Occipital lobe (tissue), 2 donors: ENCODE measurements around the gene SUSD6. TPM values are rescaled to one million over a fixed set of nuclear protein-coding genes. Genes with fewer than 3 reads are reported as not detected.

Experiments used
- DNase-seq: peaks from one replicate; lab custom pipeline; 2025; lab: John Stamatoyannopoulos, UW
- total RNA-seq: library from RNA; depleted of rRNA; stranded (reverse); fragments of >200 nt; gene quantifications from one replicate; pipeline ENCODE4 v1.2.3, GENCODE V29; 2014

The SUSD6 gene
- total RNA-seq, 1 donor from 2014 or later: 6.1 TPM

DNA sequence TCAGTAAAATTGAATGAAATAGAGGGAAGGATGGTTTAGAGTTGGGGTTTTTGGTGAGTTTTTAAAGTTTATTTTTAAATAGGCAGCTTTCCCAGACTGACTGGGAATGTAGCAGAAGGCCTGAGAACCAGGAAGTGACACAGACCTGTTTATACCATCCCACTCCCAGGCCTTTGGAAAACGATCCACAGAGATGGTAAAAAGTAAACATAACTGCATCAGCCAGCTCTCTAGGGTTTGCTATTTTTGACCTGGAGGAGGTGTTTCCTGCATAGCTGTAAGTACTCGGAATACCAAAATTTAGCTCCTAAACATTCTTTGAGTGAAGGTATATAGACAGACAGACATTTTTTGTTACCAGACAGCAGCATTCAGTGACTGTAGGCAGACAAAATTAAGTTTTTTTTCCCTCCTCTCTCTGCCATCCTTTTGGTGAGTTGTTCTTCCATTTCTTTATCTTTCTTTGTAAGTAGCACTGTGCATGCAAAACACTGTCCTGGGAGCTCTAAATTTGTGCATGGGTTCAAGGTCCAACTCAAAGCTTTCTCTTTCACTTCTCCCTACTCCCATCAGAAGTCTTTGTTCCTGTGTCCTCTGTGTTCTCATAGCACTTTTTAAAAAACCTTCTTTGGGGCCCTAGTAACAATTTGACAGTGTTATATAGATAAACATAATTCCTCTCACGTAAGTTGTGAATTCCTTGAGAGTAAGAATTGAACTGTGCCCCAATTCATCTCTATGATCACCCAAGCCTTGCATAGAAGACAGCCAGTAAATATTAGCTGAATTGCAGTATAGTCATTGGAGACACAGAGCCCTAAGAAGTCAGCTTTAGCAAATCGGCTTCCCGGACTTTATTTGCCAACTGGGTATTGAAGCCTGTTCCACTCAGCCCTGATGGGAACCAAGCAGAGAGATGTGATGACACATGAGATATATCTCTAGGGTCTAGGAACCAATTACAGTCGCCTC lies 37.4 kb downstream of the SUSD6 start:
- DNase-seq: no peak

DNA sequence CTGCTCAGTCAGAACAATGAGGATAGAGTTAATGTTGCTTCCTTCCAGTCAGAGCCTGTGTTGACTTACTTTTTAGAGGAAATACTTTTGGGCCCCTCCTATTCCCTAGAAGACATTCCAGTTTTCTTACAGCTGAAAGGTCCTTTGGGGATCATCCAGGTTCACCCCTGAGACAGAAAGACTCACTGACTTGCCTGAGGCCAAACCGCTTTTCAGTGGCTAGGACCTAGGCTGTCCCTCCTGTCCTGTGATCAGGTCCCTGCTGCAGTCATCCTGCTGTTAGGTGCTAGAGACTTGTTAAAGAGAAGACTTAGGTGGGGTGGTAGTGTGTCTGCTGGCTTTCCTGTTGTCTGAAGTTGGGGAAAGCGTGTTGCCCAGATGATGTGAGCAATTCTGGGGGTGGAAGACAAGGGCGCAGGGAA lies 39.6 kb downstream of the SUSD6 start:
- no peak for DNase-seq

DNA sequence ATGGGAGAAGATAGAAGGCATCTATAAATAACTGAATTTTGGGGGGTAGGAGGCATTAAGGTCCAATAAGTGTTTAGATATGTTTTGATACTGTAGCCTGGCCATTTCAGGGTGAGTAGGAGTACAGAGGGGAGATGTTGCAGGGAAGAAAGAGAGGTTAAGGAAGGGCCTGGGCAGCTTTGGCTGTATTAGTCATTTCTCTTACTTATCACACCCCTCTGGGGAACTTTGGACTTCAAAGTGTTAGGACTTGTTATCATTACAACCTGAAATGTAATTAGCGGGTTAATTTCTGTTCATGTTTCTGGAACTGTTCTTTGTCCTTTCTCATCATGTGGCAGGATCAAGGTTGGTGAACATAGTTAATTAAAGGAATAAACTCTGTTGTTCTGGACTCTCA lies 40.3 kb downstream of the SUSD6 start:
- no peak for DNase-seq

DNA sequence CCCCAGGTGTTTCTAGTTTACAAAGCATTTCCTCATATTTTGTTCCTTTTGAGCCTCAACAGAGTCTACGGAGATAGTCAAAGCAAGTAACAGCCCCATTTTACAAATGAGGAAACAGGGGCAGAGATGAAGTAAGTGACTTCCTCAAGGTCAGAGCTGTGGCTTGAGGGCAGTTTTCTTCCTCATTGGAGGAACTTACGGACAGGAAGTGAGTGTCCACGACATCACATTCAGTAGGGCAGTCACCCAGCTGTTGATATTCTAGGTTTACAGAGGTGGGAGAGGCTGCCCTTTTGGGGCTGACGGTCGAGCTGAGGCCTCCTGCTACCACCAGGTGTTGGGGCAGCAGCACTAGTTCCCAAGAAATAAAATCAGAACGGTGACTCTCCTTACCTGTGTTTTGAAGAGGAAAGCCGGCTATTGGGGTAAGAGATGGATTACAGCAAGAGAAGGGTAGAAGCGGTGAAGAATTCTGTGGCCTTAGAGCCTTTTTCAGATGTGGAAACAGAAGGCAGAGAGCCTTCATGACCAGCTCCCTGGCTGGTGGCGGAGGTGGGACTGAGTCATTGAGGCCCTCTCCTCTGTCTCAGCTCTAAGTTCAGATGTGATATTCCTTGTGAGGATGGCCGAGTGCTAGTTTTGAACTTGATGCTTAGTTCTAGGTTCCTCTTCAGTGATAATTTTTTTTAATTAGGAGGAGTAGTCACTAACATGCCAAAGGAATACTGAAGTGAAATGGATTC lies 41.7 kb downstream of the SUSD6 start:
- no peak for DNase-seq

DNA sequence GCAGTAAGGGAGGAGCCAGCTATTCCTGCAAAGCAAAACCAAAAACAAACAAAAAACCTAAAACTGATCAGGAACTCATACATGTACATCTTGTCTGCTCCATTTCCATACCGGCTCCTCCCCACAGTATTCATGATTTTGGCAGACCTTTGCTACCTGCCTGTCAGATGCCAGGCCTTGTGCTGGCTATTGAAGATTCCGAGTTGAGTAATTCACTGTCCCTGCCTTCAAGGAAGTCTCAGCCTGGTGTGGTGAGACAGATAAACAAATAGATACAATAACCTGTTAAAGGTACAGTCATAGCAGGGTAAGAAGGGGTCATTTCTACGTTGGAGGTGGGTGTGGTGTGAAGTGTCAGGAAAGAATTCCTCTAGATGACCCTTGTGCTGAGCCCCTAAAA lies 42.7 kb downstream of the SUSD6 start:
- no peak for DNase-seq

DNA sequence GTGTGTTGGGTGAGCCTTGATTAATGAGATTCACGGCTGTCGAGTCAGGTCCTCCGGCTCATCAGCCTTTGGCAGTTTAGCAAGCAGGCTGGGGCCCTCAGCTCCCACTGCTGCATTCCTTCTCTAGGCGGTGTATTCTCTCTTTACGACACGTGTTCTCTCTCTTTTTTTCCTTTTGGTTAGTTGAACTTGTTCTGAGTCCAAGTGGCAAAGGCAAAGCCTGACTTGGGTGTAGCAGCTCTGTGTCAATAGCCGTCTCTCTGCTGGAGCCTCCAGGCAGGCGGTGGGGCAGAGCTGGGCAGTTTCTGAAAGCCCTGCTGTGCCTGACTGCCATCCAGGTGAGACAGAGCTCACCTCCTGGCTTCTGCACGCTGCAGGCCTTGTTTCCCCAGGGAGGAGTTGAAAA lies 46.6 kb downstream of the SUSD6 start:
- no peak for DNase-seq

DNA sequence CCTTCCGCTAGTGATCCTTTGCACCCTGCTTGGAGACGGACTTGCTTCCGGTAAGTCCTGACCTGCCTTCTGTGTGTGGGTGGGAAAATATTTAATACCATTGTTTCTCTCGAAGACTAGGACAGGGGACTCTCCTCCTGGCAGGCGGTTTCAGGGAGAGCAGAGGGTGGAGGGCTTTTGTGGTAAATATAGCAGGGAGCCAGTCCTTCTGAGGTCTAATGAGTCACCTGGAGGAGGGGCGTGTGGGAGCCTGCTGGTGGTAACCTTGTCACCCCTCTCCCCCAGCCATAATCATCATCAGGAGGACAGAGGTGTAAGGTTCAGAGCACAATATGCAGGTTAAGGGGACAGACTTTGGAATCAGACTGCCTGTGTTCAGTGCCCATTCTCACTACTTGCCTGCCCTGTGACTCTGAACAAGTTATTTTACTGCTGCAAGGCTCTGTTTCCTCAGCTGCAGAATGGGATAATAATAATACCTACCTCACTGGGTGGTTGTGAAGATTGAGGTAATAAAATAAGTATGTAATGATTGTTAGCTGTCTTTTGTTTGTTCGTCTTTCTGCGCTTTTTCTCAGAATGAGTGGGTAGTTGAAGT lies 47.4 kb downstream of the SUSD6 start:
- no peak for DNase-seq

DNA sequence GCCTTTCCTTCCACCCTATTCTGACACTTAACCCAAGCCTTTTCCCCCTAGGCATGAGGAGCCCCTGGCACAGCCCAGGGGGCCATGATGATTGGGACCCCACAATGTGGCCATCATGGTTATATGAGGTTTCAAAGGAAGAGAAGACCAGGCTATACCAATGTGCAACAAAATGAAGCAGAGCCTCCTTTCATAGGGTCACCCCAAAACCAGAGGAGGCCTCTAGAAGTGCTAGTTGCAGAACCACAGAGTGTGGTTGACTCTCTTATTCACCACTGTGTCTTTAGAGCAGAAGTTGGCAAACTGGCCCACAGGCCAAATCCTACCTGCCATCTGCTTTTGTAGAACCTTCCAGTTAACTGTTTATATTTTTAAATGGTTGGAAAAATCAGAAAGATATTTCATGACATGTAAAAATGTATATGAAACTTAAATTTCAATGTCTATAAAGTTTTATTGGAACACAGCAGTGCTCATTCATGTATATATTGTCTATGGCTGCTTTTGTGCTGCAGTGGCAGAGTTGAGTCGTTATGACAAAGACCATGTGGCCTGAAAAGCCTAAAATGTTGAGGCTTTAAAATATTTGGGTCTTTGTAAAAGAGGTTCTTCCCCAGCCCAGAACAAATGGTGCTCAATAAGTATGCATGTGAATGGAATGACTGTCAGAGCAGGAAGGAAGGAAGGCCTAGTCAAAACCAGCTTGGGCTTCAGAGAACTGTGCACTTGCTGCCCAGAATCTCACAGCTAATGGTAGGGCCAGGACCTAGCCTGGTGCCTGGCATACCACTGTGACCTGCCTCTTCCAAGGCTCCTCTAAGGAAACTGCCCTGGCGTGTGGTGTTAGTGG lies 49.2 kb downstream of the SUSD6 start:
- DNase-seq: no peak

DNA sequence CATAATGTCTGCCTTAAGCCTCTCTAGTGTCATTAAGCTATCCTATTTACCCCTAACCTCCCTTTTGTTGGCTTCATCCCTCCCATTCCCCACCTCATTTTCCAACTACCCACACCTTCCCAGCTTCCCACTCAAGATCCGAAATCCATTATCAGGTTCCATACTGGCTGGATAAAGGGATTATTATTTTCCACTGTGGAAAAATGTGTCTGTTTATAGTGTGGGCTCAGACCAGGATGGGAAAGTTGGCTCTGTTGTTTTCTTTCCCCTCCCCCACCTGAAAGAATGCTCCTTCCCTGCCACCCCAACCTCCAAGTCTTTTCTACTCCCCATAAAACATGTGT lies 49.8 kb downstream of the SUSD6 start:
- DNase-seq: no peak

DNA sequence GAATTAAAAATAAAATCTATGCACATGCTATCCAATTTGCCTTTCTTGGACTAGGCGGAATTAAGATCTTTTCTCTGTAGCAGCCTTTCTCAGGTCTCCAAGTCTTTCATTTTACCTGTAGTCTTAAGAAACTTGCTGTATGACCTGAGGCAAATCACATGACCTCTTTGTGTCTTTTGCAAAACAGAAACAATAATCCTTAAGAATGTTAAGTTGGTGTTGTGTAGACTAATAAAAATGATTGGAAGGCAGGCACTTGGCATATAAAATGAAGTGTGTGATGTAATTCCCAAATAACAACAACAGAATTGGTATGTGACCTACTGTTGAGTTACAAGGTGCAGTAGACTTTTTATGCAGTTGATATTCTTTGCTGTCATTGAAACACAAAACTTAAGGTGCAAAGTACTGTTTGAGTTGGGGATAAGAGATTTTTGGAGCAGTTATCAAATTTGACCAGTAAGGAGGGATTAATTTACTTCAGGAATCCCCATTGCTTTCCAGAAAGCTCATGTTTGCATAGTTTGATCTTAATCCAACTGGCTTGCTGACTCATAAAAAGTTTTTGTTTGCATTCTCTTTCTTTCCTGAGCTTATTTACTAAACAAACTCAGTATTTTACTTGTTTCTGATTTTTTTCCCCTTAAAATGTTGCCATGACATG lies 51.4 kb downstream of the SUSD6 start:
- DNase-seq: no peak

DNA sequence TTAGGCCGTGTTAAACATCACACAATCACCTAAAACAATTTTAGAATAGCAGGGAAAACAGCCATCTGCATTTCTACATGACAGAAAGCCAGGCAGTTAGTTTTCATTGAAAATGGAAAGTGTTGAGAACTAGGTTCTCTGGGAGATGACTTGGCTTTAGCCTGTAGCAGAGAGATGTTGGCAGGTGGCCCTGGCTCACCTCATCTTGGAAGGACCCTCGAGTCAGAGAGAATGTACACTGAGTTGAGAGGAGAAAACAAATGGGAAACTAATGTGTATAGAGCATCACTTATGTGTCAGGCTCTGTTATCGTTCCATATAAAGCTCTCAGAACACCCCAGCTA lies 51.9 kb downstream of the SUSD6 start:
- no peak for DNase-seq

DNA sequence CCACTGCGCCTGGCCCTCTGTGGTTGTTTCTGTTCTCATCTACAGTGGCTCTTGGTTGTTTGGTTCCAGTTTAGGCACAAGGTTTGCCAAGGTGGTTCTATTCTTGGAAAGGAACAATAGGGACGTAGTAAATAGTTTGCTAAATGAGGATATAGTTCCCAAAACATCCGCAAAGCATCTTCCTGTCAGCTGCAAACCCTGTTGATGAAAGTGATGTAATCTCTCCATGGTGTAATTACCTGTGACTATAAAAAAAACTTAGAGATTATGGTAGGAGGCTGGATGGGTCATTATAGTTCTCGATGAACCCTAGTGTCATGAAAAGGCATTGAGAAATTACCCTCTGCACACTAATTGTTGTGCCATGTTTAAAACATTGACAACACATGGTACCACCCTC lies 52.9 kb downstream of the SUSD6 start:
- DNase-seq: no peak

DNA sequence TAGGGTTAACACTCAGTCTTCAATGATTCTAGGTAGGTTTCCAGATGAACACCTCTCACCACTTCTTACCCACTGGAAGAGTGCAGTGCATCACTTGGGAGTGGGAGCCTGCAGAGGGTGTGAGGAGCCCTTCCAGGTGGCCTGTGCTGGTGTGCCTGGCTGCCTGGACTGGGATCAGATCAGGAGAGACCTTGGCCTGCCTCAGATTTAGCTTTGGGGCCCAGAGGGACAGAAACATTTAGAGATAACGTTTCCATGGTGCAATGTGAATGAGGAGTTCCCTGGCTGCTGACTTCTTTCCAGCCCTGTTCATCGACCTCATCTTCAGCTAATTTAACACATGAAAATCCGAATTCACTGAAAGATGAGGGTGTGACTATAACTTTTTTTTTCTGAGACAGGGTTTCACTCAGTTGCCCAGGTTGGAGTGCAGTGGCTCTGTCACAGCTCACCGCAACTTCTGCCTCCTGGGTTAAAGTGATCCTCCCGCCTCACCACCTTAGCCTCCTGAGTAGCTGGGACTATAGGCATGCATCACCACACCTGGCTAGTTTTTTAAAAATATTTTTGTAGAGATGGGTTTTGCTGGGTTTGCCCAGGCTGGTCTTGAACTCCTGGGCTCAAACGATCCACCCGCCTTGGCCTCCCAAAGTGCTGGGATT lies 53.6 kb downstream of the SUSD6 start:
- DNase-seq: no peak

DNA sequence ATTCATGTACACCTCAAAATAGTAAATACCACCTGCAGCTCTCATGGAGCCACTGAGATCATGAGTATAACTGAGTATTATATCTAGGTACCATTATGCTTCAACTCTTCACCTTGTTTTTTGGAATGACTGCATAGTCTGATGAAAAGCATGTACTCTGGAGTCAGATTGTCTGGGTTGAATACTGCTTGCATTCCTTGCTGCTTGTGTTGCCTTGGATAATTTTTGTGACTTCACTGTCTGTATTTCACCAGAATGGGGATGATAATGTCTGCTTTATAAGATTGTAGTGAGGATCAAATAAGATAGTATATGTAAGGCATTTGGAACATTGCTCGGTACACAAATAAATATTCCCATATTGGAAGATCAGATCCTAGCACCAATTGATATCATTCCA lies 54.2 kb downstream of the SUSD6 start:
- no peak for DNase-seq

DNA sequence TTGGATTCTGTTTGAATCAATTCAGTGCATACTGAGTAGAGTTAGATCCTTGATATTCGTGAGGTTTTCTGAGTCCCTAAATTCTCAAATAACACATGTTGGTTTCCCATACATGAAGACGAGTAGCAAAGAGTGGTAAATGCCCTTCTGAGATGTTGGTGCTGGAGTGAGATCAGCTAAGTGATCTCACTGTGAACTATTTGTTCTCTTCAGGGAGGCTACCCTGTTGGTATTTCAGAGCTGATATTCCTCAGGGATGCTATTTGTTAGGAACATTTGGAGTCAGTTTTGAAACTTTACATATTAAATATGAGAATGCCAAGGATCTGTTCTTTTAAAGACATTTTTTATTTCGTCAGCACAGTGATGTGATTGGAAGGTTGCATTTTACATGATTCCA lies 54.7 kb downstream of the SUSD6 start:
- DNase-seq: no peak

DNA sequence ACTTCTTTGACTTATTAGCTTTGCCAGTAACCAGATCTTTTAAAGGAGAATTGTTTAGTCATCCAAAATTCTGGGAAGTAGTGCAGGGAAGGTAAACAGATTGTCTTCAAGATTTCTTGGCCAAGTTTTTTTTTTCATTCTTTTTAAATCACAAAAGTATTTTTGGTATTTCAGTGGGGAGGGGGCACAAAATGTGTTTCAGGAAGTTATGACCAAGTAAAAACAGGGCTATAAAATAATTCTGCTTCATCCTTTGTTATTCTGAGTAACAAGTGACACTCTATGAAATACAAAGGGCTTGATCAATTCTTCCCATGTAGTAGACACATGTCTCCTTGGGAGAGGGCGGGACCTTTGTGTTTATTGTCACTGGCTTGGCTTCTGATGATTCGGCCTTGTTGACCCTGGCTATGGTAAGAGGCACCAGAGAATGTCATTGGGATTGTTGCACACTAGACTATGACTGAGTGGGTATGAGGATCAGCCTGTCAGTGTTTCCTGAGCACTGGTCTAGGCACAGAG lies 55.4 kb downstream of the SUSD6 start:
- no peak for DNase-seq

DNA sequence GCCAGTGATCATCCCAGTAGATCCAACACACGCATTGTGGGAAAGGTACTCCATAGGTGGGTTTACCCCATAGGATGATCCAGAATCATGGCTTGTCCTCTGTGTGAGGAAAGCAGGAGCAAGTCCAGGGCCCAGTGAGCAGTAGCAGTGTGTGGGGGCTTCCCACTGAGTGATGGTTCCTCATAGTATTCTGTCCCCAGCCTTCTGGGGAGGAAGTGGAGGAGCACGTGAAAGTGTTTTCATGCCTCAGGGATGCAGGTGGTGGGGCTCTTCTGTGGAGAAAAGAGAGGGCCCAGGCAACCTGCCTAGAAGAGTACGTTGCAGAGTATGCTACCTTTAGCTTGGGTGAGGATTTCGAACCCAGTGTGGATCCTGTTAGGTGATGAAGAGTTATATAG lies 56.5 kb downstream of the SUSD6 start:
- DNase-seq: no peak

DNA sequence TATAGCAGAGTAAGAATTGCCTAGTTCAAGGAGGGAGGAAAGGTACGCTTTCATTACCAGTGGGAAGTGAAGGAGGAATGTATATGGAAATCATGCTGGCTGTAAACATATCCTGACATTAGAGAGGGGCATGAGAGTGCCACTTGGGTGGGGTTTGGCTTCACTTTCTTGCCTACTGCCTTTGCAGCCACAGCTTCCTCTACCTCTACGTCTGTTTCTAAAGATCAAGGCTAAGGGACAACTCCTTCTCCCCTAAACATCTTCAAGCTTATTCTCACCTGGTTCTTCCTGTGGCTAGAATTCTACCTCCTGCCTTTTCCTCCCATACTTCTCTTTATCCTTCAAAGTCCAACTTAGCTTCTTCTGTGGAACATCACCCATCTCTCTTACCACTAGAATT lies 58.0 kb downstream of the SUSD6 start:
- no peak for DNase-seq

DNA sequence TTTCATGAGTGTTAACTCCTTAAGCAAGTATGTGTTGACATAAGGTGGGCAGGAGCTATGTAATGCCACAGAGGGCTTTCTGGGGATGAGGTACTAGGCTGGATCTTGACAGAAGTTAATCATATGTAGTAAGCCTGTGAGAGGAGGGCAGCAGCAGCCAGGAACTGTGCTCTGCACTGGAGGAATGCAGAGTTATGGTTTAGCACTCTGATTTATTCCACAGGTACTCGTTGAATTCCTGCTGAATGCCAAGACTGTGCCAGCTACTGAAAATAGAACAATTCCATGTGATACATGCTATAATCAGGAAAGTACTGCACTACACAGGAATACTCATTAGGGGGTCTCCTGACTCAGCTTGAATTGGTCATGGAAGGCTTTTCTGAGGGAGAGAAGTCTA lies 58.7 kb downstream of the SUSD6 start:
- no peak for DNase-seq

DNA sequence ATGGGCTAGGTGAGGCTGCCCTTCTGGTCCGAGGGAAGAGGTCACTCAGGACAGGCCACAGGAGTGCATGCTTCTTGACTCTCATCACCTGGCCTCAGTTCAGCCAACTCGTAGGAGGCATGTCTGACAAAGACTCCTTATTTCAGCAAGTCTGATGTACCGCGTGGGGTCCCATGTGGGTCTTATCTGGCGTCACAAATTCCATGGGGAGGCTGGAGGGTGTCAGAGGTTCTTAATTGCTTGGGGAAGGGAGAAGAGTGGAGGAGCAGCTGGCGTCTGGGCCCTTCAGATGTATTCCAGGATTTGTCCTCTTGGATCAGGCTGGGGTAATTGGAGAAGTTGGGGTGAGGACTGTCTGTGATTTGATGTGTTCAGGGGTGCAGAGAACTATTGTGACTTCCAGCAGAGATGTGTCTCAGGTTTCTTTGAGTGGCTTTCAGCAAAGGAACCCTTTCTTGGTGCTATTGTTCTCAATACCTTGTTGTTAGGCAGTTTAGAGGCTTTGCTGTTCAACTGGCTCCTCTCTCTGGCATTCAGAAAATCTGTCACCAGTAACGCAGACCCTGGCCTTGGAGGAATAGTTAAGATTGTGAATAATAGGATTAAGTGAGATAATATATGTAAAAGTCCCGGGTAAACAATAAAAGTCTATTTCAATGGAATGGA lies 60.1 kb downstream of the SUSD6 start:
- no peak for DNase-seq
